HPDE6-E6E7 (cell line): ENCODE measurements around the gene CHRM3.
"Not testable (repeated sequence)": the region's sequence is repeated elsewhere in the genome, so short reads cannot be mapped to it uniquely, and the experiment has no call there.

Experiments
- DNase-seq: peaks from one replicate; pipeline ENCODE4 v3.0.0; 2011; ENCODE audit warnings: missing footprints; ENCODE audit errors: extremely low spot score

The CHRM3 gene

GRCh38 chr1:239386453-239387303 lies at the start of gene CHRM3:
CHRM3 (plus strand) TSS chr1:239386568; CDS start chr1:239907452, 520,884 bp downstream.
- peak; percentile 49 for DNase-seq

GRCh38 chr1:239337799-239338430 lies 48.5 kb upstream of the CHRM3 start:
- no peak for DNase-seq

- no peak for DNase-seq
Observed at GRCh38 chr1:239347776-239348175, 38.6 kb upstream of the CHRM3 start.

- no peak for DNase-seq
Observed at GRCh38 chr1:239348635-239349353, 37.6 kb upstream of the CHRM3 start.

- no peak for DNase-seq
Observed at GRCh38 chr1:239349699-239350098, 36.7 kb upstream of the CHRM3 start.

- no peak for DNase-seq
Observed at GRCh38 chr1:239353536-239353935, 32.8 kb upstream of the CHRM3 start.

- DNase-seq, result no peak
Observed at GRCh38 chr1:239354231-239354630, 32.1 kb upstream of the CHRM3 start.

GRCh38 chr1:239357867-239358266 lies 28.5 kb upstream of the CHRM3 start:
- no peak for DNase-seq

- peak; percentile 11 for DNase-seq
Observed at GRCh38 chr1:239361403-239361802, 25.0 kb upstream of the CHRM3 start.

GRCh38 chr1:239363930-239364329 lies 22.4 kb upstream of the CHRM3 start:
- no peak for DNase-seq

- no peak for DNase-seq
Observed at GRCh38 chr1:239367196-239367810, 19.1 kb upstream of the CHRM3 start.

GRCh38 chr1:239368436-239369109 lies 17.8 kb upstream of the CHRM3 start:
- DNase-seq, result no peak

- not testable (repeated sequence) for DNase-seq
Observed at GRCh38 chr1:239370869-239371268, 15.5 kb upstream of the CHRM3 start.

- DNase-seq, result no peak
Observed at GRCh38 chr1:239382666-239383065, 3.7 kb upstream of the CHRM3 start.

GRCh38 chr1:239383714-239384113 lies 2.7 kb upstream of the CHRM3 start:
- no peak for DNase-seq

GRCh38 chr1:239387304-239388158 lies 1.2 kb downstream of the CHRM3 start:
- peak; percentile 9 for DNase-seq

- no peak for DNase-seq
Observed at GRCh38 chr1:239388159-239388485, 1.8 kb downstream of the CHRM3 start.

- no peak for DNase-seq
Observed at GRCh38 chr1:239388578-239388977, 2.2 kb downstream of the CHRM3 start.

- DNase-seq, result no peak
Observed at GRCh38 chr1:239389703-239390102, 3.3 kb downstream of the CHRM3 start.

- no peak for DNase-seq
Observed at GRCh38 chr1:239392271-239392670, 5.9 kb downstream of the CHRM3 start.

GRCh38 chr1:239394107-239394506 lies 7.7 kb downstream of the CHRM3 start:
- DNase-seq, result no peak
